Neuronal stem cell (in vitro differentiated cells): Measurements from ENCODE around the gene BTBD9.

Experiments used
- DNase-seq: peaks from one replicate; pipeline ENCODE4 v3.0.0-alpha.2; 2013; ENCODE audit warnings: low spot score
- H2AFZ ChIP-seq: one replicate; pipeline ENCODE4 v1.6.1; 2013; ENCODE audit warnings: mild to moderate bottlenecking, low read length, inconsistent platforms
- H2AK5ac ChIP-seq: 2 replicates; pipeline ENCODE4 v1.6.1; 2013; ENCODE audit warnings: low read depth, mild to moderate bottlenecking, inconsistent platforms, low read length, moderate library complexity, mixed read lengths
- H2BK120ac ChIP-seq: 2 replicates; pipeline ENCODE4 v1.6.1; 2013; ENCODE audit warnings: low read depth, mild to moderate bottlenecking, inconsistent platforms, low read length, moderate library complexity, mixed read lengths
- H2BK12ac ChIP-seq: one replicate; pipeline ENCODE4 v1.6.1; 2013; ENCODE audit warnings: low read length, inconsistent platforms
- H2BK15ac ChIP-seq: 2 replicates; pipeline ENCODE4 v1.6.1; 2013; ENCODE audit warnings: mild to moderate bottlenecking, low read length, inconsistent platforms, mixed read lengths
- H2BK5ac ChIP-seq: one replicate; pipeline ENCODE4 v1.6.1; 2013; ENCODE audit warnings: inconsistent platforms, mild to moderate bottlenecking, low read length, moderate library complexity
- H3K14ac ChIP-seq: one replicate; pipeline ENCODE4 v1.6.1; 2013; ENCODE audit warnings: low read length, inconsistent platforms
- H3K18ac ChIP-seq: 2 replicates; pipeline ENCODE4 v1.6.1; 2013; ENCODE audit warnings: low read length, inconsistent platforms
- H3K23ac ChIP-seq: 2 replicates; pipeline ENCODE4 v1.6.1; 2013; ENCODE audit warnings: low read depth, mild to moderate bottlenecking, mixed read lengths, low read length, inconsistent platforms; ENCODE audit not compliant: poor library complexity
- H3K27ac ChIP-seq: replicated peaks from 3 replicates; pipeline ENCODE4 v1.5.1; 2013; ENCODE audit warnings: low read length, inconsistent platforms
- H3K27me3 ChIP-seq, 3 experiments: 2 replicates each; pipeline ENCODE4 v1.6.1; 2013; ENCODE audit warnings: low read length in 3 of 3, mild to moderate bottlenecking in 2 of 3, inconsistent platforms in 1 of 3, low read depth in 1 of 3, mixed read lengths in 1 of 3, moderate library complexity in 1 of 3; ENCODE audit not compliant: control insufficient read depth in 3 of 3, insufficient read depth in 3 of 3
- H3K36me3 ChIP-seq, 2 donors: replicated peaks in 1 of 2; 2 replicates each; pipeline ENCODE4 v1.6.1; 2013; ENCODE audit warnings: low read length in 2 of 2; ENCODE audit not compliant: control insufficient read depth in 2 of 2, insufficient read depth in 2 of 2
- H3K4ac ChIP-seq: 2 replicates; pipeline ENCODE4 v1.6.1; 2013; ENCODE audit warnings: inconsistent platforms, mild to moderate bottlenecking, low read length, moderate library complexity
- H3K4me1 ChIP-seq, 2 donors: 1 replicate in 1 of 2; 2 replicates in 1 of 2; pipeline ENCODE4 v1.6.1; 2013; ENCODE audit warnings: low read length in 2 of 2, low read depth in 1 of 2; ENCODE audit not compliant: control insufficient read depth in 2 of 2, insufficient read depth in 1 of 2
- H3K4me2 ChIP-seq: one replicate; pipeline ENCODE4 v1.6.1; 2013; ENCODE audit warnings: mild to moderate bottlenecking, low read length, inconsistent platforms; ENCODE audit not compliant: insufficient read depth, poor library complexity, severe bottlenecking
- H3K4me3 ChIP-seq, 2 donors: 2 replicates each; pipeline ENCODE4 v1.5.1; 2013; ENCODE audit warnings: low read length in 2 of 2, mild to moderate bottlenecking in 2 of 2, inconsistent platforms in 1 of 2, moderate library complexity in 1 of 2
- H3K79me1 ChIP-seq: one replicate; pipeline ENCODE4 v1.6.1; 2013; ENCODE audit warnings: low read depth, mild to moderate bottlenecking, inconsistent platforms, low read length, moderate library complexity
- H3K9ac ChIP-seq: one replicate; pipeline ENCODE4 v1.6.1; 2013; ENCODE audit warnings: mild to moderate bottlenecking, low read depth, low read length, inconsistent platforms; ENCODE audit not compliant: poor library complexity
- H3K9me3 ChIP-seq, 2 donors: replicated peaks in 1 of 2; 2 replicates each; pipeline versions ENCODE3 to v1.6.1; 2013; ENCODE audit warnings: low read length in 2 of 2, mild to moderate bottlenecking in 2 of 2, inconsistent platforms in 1 of 2, low read depth in 1 of 2, mixed read lengths in 1 of 2, moderate library complexity in 1 of 2; ENCODE audit not compliant: control insufficient read depth in 2 of 2, insufficient read depth in 1 of 2
- H4K8ac ChIP-seq: one replicate; pipeline ENCODE4 v1.6.1; 2013; ENCODE audit warnings: low read depth, mild to moderate bottlenecking, inconsistent platforms, low read length, moderate library complexity
- H4K91ac ChIP-seq: one replicate; pipeline ENCODE4 v1.6.1; 2013; ENCODE audit warnings: low read length, low read depth, mild to moderate bottlenecking, inconsistent platforms; ENCODE audit not compliant: poor library complexity
- WGBS, 2 donors: extraction: QIAGEN DNeasy Blood & Tissue Kit; methylation state at CpG; one replicate each; pipeline ENCODE4 v1.1.7; 2013; ENCODE audit warnings: missing lambda C conversion rate in 2 of 2, mixed read lengths in 1 of 2; ENCODE audit not compliant: insufficient read length in 2 of 2, insufficient replicate concordance in 1 of 2; ENCODE audit errors: extremely low coverage in 2 of 2; 5-methylcytosine and 5-hydroxymethylcytosine counted together

The BTBD9 gene

DNA sequence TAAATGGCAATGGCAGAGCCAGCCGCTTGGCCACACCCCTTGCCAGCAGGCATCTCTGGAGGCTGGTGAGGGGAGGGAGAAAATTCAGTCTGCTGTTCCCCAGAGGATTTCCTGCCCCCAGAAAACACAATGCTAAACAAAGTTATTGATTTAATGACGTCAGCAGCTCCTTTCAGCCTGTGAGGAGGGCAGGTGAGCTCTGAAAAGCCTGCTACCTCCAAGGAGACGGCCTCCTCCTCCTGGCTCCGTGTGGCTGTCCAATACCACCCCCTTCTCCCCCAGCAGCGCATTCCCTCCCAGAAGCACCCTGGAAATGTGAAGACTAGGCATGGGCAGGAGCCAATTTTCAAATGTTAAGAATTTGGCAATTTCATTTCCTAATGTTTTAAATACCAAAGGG, 427.1 kb downstream of the BTBD9 start:
- Histone ChIP-seq H3K79me1 (no peaks in the 10 kb centered on the region), H2BK12ac (no peak overlapping the region), H3K27me3 (no peaks in the 10 kb centered on the region), H2AFZ (peak overlapping the region; percentile 60), H4K91ac (no peak overlapping the region), H3K23ac (no peak overlapping the region), H3K4me3 (no peak overlapping the region), H2BK120ac (no peak overlapping the region), H4K8ac (no peak overlapping the region), H3K27ac (peak overlapping the region; percentile 14), H3K4me1 (peaks cover 23 to 35% of the 10 kb centered on the region in 2 donors), H3K9me3 (no peaks in the 10 kb centered on the region), H3K36me3 (no peaks in the 10 kb centered on the region), H2BK15ac (no peak overlapping the region), H2AK5ac (no peak overlapping the region), H3K18ac (no peak overlapping the region), H3K4ac (no peak overlapping the region), H3K4me2 (no peak overlapping the region), H2BK5ac (no peak overlapping the region), H3K9ac (no peak overlapping the region), H3K14ac (no peak overlapping the region)
- peak; percentile 20 for DNase-seq
- WGBS, 2 donors = no CpG with 5 or more reads among the region's 5 CpGs

DNA sequence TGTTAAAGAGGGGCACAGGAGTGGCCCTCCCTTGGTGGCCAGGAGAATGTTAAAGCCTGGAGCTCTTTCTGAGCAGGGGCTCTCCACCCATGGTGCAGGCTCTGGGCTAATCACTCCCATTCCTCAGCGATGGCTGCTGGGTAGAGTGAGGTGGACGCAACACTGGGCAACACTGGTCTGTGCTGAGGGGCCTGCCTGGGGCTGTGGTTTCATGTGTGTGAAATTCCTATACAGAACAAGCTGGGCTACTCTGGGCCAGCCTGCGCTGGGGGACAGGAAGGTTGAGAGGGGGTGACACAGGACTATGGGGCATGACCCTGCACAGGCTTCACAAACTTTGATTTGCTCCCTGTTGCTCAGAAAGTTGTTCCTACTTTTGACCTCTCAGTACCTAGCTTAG, 427.6 kb downstream of the BTBD9 start:
- Histone ChIP-seq H3K36me3 (no peaks in the 10 kb centered on the region), H2AK5ac (peak overlapping the region; percentile 47), H3K4me1 (peaks cover 23 to 35% of the 10 kb centered on the region in 2 donors), H3K79me1 (no peaks in the 10 kb centered on the region), H2BK5ac (no peak overlapping the region), H3K23ac (no peak overlapping the region), H3K18ac (peak overlapping the region; percentile 86), H3K9ac (no peak overlapping the region), H3K9me3 (no peaks in the 10 kb centered on the region), H3K4me3 (no peak overlapping the region), H3K4me2 (no peak overlapping the region), H2AFZ (peak overlapping the region; percentile 60), H3K4ac (no peak overlapping the region), H3K14ac (no peak overlapping the region), H3K27ac (peak overlapping the region; percentile 14), H4K8ac (no peak overlapping the region), H3K27me3 (no peaks in the 10 kb centered on the region), H2BK15ac (peak overlapping the region; percentile 42), H2BK12ac (no peak overlapping the region), H4K91ac (no peak overlapping the region), H2BK120ac (peak overlapping the region; percentile 48)
- no peak for DNase-seq
- WGBS, 2 donors = no CpG with 5 or more reads among the region's 3 CpGs

DNA sequence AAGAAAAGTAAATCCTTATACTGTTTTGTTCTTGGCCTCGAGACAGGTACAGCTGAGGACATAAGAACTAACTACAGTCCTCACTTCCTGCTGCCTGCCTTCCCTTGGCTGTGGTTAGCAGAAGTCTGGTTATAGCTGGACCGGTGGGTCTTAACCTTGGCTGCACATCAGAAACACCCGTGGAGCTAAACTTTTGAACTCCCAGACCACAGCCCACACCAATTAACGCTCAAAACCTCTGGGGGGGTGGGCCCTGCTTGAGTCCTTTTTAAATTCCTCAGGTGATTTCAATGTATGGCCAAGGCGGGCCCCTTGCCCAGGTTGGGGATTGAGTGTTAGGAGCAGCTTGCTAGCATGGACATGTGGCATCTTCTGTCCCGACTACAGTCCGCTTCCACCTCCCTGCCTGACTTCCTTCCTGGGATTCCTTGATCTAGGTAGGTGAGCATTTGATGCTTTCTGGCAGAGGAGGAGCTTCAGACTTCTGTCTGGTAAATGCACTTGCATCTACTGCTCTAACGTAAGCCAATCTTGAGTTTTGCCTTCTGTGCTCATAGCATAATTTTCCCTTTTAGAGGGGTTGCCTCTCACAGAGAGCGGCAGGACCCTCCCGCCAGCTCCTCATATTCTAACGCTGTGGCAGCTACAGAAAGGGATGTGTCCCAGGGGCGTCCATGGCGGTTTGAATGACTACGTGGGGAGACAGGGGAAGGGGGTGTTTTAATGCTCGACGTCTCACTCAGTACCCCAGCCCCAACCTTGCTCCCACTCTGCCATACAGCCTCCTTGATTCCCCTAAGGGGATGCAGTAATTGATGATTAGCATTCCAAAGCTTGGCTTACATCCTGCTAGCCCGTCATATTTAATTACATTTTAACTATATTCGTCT, 430.1 kb downstream of the BTBD9 start:
- no peak overlapping the region for H3K23ac ChIP-seq
- no peak overlapping the region for H4K91ac ChIP-seq

DNA sequence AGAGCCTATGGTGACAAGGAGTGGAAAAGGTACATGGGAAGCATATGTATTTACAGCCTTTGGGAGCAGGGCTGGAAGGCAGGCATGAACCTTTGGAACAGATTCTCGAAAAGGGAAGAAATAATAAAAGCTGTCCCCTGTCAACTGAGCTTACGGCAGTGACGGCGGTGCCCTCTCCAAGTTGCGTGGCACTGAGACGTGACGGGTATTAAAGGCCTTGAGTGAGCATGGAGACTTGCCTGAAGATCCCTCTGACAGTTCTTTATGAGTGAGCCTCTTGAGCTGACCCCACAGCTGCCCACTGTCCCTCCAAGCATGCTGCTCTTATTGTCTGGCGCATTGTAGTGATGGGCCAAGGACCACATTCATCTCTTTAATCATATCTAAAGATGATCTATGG, 431.7 kb downstream of the BTBD9 start:
- Histone ChIP-seq H2BK12ac (no peak overlapping the region), H3K4me2 (no peak overlapping the region), H4K8ac (no peak overlapping the region), H3K23ac (no peak overlapping the region), H2BK120ac (no peak overlapping the region), H3K36me3 (no peaks in the 10 kb centered on the region), H3K14ac (no peak overlapping the region), H3K27me3 (no peaks in the 10 kb centered on the region), H3K27ac (no peak overlapping the region), H3K18ac (no peak overlapping the region), H3K9me3 (no peaks in the 10 kb centered on the region), H2BK5ac (no peak overlapping the region), H3K4ac (no peak overlapping the region), H2AK5ac (no peak overlapping the region), H4K91ac (no peak overlapping the region), H3K4me1 (peaks cover 13 to 26% of the 10 kb centered on the region in 2 donors), H2AFZ (no peak overlapping the region), H2BK15ac (no peak overlapping the region), H3K79me1 (no peaks in the 10 kb centered on the region), H3K4me3 (no peak overlapping the region), H3K9ac (no peak overlapping the region)
- WGBS, 2 donors = no CpG with 5 or more reads among the region's 8 CpGs
- DNase-seq = no peak

More for the DNA sequence above, 430.1 kb downstream of the BTBD9 start:
- H2BK12ac ChIP-seq = no peak overlapping the region
- H3K9me3 ChIP-seq = no peaks in the 10 kb centered on the region
- no peak for DNase-seq
- no peak overlapping the region for H3K4me3 ChIP-seq
- no peak overlapping the region for H2BK5ac ChIP-seq
- no peak overlapping the region for H3K27ac ChIP-seq
- no peaks in the 10 kb centered on the region for H3K79me1 ChIP-seq
- no peak overlapping the region for H2AFZ ChIP-seq
- H3K36me3 ChIP-seq = no peaks in the 10 kb centered on the region
- no peak overlapping the region for H2BK120ac ChIP-seq
- no peak overlapping the region for H3K14ac ChIP-seq
- no peak overlapping the region for H3K9ac ChIP-seq
- H2AK5ac ChIP-seq = no peak overlapping the region
- peaks cover 17 to 35% of the 10 kb centered on the region in 2 donors for H3K4me1 ChIP-seq
- no peaks in the 10 kb centered on the region for H3K27me3 ChIP-seq
- H3K4ac ChIP-seq = no peak overlapping the region
- no peak overlapping the region for H3K18ac ChIP-seq
- H4K8ac ChIP-seq = no peak overlapping the region
- WGBS, 2 donors = 100% methylated on average over 1 of the region's 18 CpGs; no CpG with 5 or more reads in 1 of the 2 donors
- H3K4me2 ChIP-seq = no peak overlapping the region
- H2BK15ac ChIP-seq = no peak overlapping the region
